AG04449 (cell line): Measurements from ENCODE around the gene PTPN2.

ENCODE experiments used
- CTCF ChIA-PET: fragments of 350-600 bp; formaldehyde crosslinking; extraction: SDS; loops from one replicate; lab custom pipeline; 2021; ENCODE audit warnings: antibody characterized with exemption; lab: Yijun Ruan, JAX
- POLR2A ChIA-PET: fragments of 400-600, 350-600 bp; formaldehyde crosslinking; extraction: SDS; loops from one replicate; lab custom pipeline; 2020; ENCODE audit warnings: antibody characterized with exemption, inconsistent platforms; lab: Yijun Ruan, JAX
- DNase-seq: peaks from one replicate; pipeline ENCODE4 v3.0.0-alpha.2; 2010; ENCODE audit warnings: low read depth, low spot score
- H3K4me3 ChIP-seq: 2 replicates; pipeline ENCODE4 v1.5.1; 2011; ENCODE audit warnings: low read depth, mild to moderate bottlenecking, control low read depth, low read length
- TF ChIP-seq, protein P1 (sequence below): IDR thresholded peaks from one replicate; pipeline ENCODE4 v1.5.1; 2011; ENCODE audit warnings: mild to moderate bottlenecking, moderate library complexity, low read length, control low read depth, inconsistent platforms; ENCODE audit not compliant: insufficient read depth; ENCODE audit errors: missing control alignments

Gene PTPN2

DNA sequence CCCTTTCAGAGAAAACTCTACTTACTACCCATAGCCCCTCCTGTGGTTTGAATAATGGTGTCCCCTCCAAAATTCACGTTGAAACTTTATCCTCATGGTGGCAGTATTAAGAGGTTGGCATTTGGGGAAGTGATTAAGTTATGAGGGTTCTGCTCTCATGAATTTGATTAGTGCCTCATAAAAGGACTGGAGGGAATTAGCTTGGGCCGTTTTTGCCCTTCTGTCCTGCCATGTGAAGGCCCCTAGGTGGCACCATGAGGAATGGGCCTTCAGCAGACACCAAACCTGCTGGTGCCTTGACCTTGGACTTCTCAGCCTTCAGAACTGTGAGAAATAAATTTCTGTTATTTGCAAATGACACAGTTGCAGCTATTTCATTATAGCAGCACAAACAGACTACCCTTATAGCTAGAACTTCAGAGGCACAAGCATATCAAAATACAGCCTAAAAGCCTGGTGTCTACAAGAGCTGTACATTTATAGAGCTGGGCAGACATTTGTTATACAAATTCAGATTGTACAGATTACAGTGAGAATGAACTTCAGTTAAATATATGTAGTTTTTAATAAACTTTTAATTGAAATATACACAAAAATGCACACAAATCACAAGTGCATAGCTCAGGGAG is 2.6 kb upstream of the PTPN2 start:
- DNase-seq, result no peak
- TF ChIP-seq, protein P1, sequence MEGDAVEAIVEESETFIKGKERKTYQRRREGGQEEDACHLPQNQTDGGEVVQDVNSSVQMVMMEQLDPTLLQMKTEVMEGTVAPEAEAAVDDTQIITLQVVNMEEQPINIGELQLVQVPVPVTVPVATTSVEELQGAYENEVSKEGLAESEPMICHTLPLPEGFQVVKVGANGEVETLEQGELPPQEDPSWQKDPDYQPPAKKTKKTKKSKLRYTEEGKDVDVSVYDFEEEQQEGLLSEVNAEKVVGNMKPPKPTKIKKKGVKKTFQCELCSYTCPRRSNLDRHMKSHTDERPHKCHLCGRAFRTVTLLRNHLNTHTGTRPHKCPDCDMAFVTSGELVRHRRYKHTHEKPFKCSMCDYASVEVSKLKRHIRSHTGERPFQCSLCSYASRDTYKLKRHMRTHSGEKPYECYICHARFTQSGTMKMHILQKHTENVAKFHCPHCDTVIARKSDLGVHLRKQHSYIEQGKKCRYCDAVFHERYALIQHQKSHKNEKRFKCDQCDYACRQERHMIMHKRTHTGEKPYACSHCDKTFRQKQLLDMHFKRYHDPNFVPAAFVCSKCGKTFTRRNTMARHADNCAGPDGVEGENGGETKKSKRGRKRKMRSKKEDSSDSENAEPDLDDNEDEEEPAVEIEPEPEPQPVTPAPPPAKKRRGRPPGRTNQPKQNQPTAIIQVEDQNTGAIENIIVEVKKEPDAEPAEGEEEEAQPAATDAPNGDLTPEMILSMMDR, result peak; percentile 36
- CTCF ChIA-PET, result interaction anchor here (1.3 to 15.7 kb wide), 3 partner anchors 22 to 143 kb away, joined by 3 to 324 read pairs (median 6); no protein-coding TSS in a partner anchor
- H3K4me3 ChIP-seq, result no peak overlapping the region
- POLR2A ChIA-PET, result no interaction called here

DNA sequence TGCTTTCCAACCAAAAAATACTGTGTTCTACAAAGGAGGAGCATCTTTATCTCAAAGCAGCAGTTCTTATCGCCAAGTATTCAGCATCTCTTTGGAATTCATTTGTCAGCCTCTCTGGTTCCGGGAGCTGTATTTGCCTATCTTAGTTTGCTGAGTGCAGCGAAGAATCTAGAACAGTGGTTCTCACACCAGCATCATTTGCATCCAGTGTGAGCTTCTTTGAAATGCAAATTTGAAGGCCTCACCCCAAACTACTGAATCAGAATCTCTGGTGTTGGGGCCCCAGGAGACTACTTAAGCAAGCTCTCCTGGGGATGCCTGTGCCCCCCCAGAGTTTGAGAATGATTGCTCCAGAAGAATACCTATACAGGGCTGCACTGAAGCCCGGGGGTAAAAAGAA is 1.5 kb upstream of the PTPN2 start:
- no peak overlapping the region for H3K4me3 ChIP-seq
- TF ChIP-seq, protein P1, result no peak
- POLR2A ChIA-PET, result no interaction called here
- CTCF ChIA-PET, result interaction anchor here (1.2 to 15.7 kb wide), 3 partner anchors 8 to 142 kb away, joined by 4 to 324 read pairs (median 48); no protein-coding TSS in a partner anchor
- DNase-seq, result no peak

DNA sequence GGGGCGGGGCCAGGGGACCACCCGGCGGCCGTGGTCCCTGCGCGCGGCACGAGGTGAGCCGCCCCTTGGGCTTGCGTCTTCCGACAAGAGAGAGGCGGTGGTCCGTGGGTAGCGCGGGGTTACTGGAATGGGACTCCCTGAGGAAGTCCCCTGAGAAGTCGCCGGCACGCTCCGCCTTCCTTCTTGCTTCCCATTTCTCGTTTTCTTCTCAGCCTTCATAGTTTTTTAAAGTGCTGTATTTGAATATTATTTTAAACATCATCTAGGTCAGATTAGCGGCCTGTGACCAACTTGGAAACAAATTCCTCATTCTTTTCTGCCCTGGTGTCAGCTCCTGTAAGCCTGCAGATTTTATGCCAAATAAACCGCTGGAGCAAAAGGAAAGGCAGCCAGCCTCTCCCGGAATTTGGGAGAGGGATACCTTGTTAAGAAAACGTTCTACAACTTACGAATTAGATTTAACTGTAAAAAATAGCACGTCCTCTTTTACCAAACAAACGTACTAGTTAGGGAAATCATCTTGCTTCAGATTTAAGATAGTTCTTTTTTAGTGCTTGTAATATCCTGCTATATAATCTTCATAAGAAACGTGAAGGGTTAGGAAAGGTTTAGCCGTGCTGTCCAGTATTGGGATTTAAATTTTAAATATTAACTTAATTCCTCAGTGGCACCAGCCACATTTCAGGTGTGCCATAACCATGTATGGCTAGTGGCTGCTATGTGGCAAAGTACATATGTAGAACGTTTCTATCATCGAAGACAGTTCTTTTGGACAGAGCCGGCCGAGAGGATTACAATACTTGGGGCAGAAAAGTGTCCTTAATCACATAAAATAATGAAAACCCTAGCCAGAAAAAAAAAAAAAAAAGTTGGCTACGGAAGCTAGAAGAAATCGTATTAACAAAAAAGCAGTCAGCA is 628 bp upstream of the PTPN2 start:
- H3K4me3 ChIP-seq, result peak overlapping the region; percentile 93
- ChIA-PET POLR2A (interaction anchor here (0.7 to 1.8 kb wide), 4 partner anchors 22 to 142 kb away, joined by 3 to 6 read pairs (median 4); no protein-coding TSS in a partner anchor), CTCF (interaction anchor here (1.2 to 15.7 kb wide), 5 partner anchors 9 to 141 kb away, joined by 3 to 324 read pairs (median 5); no protein-coding TSS in a partner anchor)
- TF ChIP-seq, protein P1, result no peak
- DNase-seq, result no peak

DNA sequence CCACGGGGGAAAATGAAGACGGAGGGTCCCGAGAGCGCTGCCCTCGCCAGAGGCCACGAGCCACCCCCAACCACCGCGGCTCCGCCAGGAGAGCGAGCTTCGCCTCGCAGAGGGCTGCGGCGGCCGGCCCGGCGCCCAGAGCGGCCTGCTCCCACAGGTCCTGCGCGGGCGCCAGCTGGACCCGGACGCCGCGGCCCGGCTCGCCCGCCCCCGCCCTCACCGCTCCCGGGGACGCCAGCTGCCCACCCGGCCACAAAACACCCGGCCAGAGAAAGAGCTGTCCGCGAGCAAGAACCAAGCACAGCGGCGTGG is 709 bp downstream of the PTPN2 start:
- H3K4me3 ChIP-seq, result peak overlapping the region; percentile 93
- TF ChIP-seq, protein P1, result no peak
- DNase-seq, result no peak
- POLR2A ChIA-PET, result interaction anchor here (0.6 to 1.8 kb wide), 12 partner anchors 10 to 843 kb away, joined by 3 to 7 read pairs (median 4); partner anchors contain the start of genes FAM210A and RNMT
- CTCF ChIA-PET, result interaction anchor here (1.2 to 15.7 kb wide), 5 partner anchors 10 to 140 kb away, joined by 4 to 324 read pairs (median 7); no protein-coding TSS in a partner anchor

DNA sequence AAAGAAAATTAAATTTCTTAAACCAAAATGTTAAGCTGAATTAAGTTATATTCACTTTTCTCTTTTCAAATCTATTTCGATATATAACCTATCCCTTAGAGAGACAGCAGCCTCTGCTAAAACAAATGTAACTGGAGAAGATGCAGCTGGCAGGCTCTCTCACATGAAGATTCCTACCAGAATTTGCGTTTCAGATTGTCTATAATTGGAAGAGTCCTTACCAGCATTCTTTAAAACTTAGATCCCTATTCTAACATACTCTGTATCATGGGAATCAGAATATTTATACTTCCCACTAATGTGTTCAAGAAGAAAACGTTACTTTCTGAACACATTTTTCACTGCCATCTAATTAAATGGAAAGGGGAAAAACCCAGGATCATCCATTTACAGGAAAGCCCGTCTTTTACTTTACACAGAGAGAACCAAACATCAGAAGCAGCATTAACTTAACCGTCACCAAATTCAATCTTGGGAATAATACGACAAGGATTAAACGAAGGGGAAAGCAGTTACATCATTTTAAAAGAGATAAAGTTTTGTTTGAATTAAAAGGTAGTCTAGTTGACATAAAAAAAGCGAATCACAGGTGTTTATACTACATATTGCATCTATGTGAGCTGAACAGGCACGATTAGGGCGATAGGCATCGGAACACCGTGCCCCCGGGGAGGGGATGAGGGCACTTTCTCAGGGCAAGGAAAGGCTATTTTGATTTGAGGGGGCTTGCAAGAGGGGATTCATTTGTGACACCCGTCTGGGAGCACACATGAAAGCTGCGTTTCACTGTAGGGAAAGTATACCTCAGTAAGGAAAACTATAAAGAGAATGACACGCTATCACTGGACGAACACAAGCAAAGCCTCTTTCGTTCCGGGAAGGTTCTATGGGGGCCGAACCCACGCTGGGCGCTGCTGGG is 1.3 kb downstream of the PTPN2 start:
- no peak for DNase-seq
- POLR2A ChIA-PET, result interaction anchor here (0.6 to 1.8 kb wide), 11 partner anchors 11 to 844 kb away, joined by 3 to 7 read pairs (median 4); partner anchors contain the start of genes FAM210A and RNMT
- peak overlapping the region; percentile 93 for H3K4me3 ChIP-seq
- TF ChIP-seq, protein P1, result no peak
- CTCF ChIA-PET, result interaction anchor here (0.9 to 15.7 kb wide), 10 partner anchors 8 to 139 kb away, joined by 3 to 324 read pairs (median 4); no protein-coding TSS in a partner anchor
